NK-92 treated with Interleukin-12 subunit alpha and Interleukin-12 subunit beta, amount 100 ng/mL, for 24 hours (cell line): Measurements from ENCODE around the gene PPTC7.
A peak's percentile ranks its signal among the peaks of the same experiment; 100 is the strongest.
"Not testable (repeated sequence)": the region's sequence is repeated elsewhere in the genome, so short reads cannot be mapped to it uniquely, and the experiment has no call there.

ENCODE experiments used
- DNase-seq: peaks from one replicate; lab custom pipeline; 2025; lab: John Stamatoyannopoulos, UW

The PPTC7 gene

GRCh38 chr12:110583137-110584059 lies at the start of gene PPTC7:
Gene PPTC7, minus strand, starts transcription at chr12:110583318. Its CDS starts 287 bp downstream, at chr12:110583031.
- peak; percentile 91 for DNase-seq

GRCh38 chr12:110627500-110628195 lies 44.5 kb upstream of the PPTC7 start:
- DNase-seq: no peak

GRCh38 chr12:110622582-110622981 lies 39.5 kb upstream of the PPTC7 start:
- no peak for DNase-seq

GRCh38 chr12:110619534-110619953 lies 36.4 kb upstream of the PPTC7 start:
- DNase-seq: no peak

- DNase-seq: no peak
Measured at GRCh38 chr12:110616471-110617115, 33.5 kb upstream of the PPTC7 start.

GRCh38 chr12:110615171-110615570 lies 32.1 kb upstream of the PPTC7 start:
- DNase-seq: no peak

GRCh38 chr12:110613771-110614684 lies 30.9 kb upstream of the PPTC7 start, which contains the start of gene TCTN1:
Gene TCTN1, plus strand, starts transcription at chr12:110614129. Its CDS starts 54 bp downstream, at chr12:110614183.
- DNase-seq: peak; percentile 93

- no peak for DNase-seq
Measured at GRCh38 chr12:110613071-110613770, 30.1 kb upstream of the PPTC7 start.

- no peak for DNase-seq
Measured at GRCh38 chr12:110606253-110606611, 23.1 kb upstream of the PPTC7 start.

GRCh38 chr12:110602085-110602814 lies 19.1 kb upstream of the PPTC7 start:
- DNase-seq: peak; percentile 18

- no peak for DNase-seq
Measured at GRCh38 chr12:110600254-110600653, 17.1 kb upstream of the PPTC7 start.

- DNase-seq: no peak
Measured at GRCh38 chr12:110599334-110599733, 16.2 kb upstream of the PPTC7 start.

GRCh38 chr12:110597885-110598284 lies 14.8 kb upstream of the PPTC7 start:
- DNase-seq: no peak

- not testable (repeated sequence) for DNase-seq
Measured at GRCh38 chr12:110592919-110593318, 9.8 kb upstream of the PPTC7 start.

GRCh38 chr12:110592078-110592477 lies 9.0 kb upstream of the PPTC7 start:
- DNase-seq: no peak

- no peak for DNase-seq
Measured at GRCh38 chr12:110591451-110592051, 8.4 kb upstream of the PPTC7 start.

- DNase-seq: no peak
Measured at GRCh38 chr12:110590806-110591326, 7.7 kb upstream of the PPTC7 start.

GRCh38 chr12:110590059-110590458 lies 6.9 kb upstream of the PPTC7 start:
- no peak for DNase-seq

- not testable (repeated sequence) for DNase-seq
Measured at GRCh38 chr12:110587102-110587501, 4.0 kb upstream of the PPTC7 start.
